Neural progenitor cell (in vitro differentiated cells): ENCODE measurements around the gene DMKN.
A peak's percentile ranks its signal among the peaks of the same experiment; 100 is the strongest.

Experiments
- EZH2phosphoT487 ChIP-seq: fragments of 200-600 bp; sonication (generic); IDR thresholded peaks from 2 replicates; pipeline ENCODE4 v1.6.1; 2017; ENCODE audit warnings: antibody characterized with exemption
- TF ChIP-seq, protein P1 (sequence below): fragments of 200-600 bp; sonication (generic); IDR thresholded peaks from 2 replicates; pipeline ENCODE4 v1.5.1; 2017; ENCODE audit warnings: antibody characterized with exemption, mild to moderate bottlenecking

- TF ChIP-seq, protein P1, sequence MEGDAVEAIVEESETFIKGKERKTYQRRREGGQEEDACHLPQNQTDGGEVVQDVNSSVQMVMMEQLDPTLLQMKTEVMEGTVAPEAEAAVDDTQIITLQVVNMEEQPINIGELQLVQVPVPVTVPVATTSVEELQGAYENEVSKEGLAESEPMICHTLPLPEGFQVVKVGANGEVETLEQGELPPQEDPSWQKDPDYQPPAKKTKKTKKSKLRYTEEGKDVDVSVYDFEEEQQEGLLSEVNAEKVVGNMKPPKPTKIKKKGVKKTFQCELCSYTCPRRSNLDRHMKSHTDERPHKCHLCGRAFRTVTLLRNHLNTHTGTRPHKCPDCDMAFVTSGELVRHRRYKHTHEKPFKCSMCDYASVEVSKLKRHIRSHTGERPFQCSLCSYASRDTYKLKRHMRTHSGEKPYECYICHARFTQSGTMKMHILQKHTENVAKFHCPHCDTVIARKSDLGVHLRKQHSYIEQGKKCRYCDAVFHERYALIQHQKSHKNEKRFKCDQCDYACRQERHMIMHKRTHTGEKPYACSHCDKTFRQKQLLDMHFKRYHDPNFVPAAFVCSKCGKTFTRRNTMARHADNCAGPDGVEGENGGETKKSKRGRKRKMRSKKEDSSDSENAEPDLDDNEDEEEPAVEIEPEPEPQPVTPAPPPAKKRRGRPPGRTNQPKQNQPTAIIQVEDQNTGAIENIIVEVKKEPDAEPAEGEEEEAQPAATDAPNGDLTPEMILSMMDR: peak; percentile 23
- no peak for TF ChIP-seq EZH2phosphoT487
Observed at GRCh38 chr19:35513628-35514281, at the start of gene DMKN.
